HEK293 (cell line): Measurements from ENCODE around the gene KCNRG.

Source experiments
- KLF16 ChIP-seq: fragments of 450-650 bp; formaldehyde crosslinking; IDR thresholded peaks from 2 replicates; pipeline ENCODE4 v1.5.1; 2017; ENCODE audit warnings: missing biosample characterization, missing genetic modification characterization
- ZNF175 ChIP-seq: fragments of 450-650 bp; formaldehyde crosslinking; IDR thresholded peaks from 2 replicates; pipeline ENCODE4 v1.5.1; 2016; ENCODE audit warnings: missing biosample characterization, missing genetic modification characterization
- ZNF221 ChIP-seq: fragments of 450-650 bp; formaldehyde crosslinking; IDR thresholded peaks from 2 replicates; pipeline ENCODE4 v1.5.1; 2017; ENCODE audit warnings: missing biosample characterization, missing genetic modification characterization, borderline replicate concordance
- ZNF555 ChIP-seq: fragments of 450-650 bp; formaldehyde crosslinking; conservative IDR thresholded peaks from 2 replicates; pipeline ENCODE4 v1.5.1; 2017; ENCODE audit warnings: missing biosample characterization, mild to moderate bottlenecking, missing genetic modification characterization, inconsistent platforms
- TF ChIP-seq, protein P1 (sequence below): fragments of 450-650 bp; formaldehyde crosslinking; IDR thresholded peaks from 2 replicates; pipeline ENCODE4 v1.5.1; 2016; ENCODE audit warnings: missing biosample characterization, missing genetic modification characterization

DNA sequence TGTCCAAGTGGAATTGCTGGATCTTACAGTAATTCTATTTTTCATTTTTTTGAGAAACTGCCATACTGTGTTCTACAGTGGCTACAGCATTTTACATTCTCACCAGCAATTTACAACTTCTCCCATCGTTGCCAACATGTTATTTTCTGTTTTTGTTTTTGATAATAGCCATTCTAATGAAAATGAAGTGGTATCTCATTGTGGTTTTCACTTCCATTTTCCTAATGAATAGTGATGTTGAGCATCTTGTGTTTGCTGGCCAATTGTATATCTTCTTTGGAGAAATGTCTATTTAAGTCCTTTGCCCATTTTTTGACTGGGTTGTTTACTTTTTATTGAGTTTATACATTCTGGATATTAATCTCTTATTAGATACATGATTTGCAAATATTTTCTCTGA lies 38.6 kb downstream of the KCNRG start:
- TF ChIP-seq ZNF555 (tag by site-specific recombination), result no peak
- TF ChIP-seq, protein P1, sequence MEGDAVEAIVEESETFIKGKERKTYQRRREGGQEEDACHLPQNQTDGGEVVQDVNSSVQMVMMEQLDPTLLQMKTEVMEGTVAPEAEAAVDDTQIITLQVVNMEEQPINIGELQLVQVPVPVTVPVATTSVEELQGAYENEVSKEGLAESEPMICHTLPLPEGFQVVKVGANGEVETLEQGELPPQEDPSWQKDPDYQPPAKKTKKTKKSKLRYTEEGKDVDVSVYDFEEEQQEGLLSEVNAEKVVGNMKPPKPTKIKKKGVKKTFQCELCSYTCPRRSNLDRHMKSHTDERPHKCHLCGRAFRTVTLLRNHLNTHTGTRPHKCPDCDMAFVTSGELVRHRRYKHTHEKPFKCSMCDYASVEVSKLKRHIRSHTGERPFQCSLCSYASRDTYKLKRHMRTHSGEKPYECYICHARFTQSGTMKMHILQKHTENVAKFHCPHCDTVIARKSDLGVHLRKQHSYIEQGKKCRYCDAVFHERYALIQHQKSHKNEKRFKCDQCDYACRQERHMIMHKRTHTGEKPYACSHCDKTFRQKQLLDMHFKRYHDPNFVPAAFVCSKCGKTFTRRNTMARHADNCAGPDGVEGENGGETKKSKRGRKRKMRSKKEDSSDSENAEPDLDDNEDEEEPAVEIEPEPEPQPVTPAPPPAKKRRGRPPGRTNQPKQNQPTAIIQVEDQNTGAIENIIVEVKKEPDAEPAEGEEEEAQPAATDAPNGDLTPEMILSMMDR, result no peak
- TF ChIP-seq KLF16, result no peak
- TF ChIP-seq ZNF175 (tag by site-specific recombination), result no peak
- TF ChIP-seq ZNF221 (tag by site-specific recombination), result no peak
